Superior temporal gyrus (tissue), 1 donor: Measurements from ENCODE around the gene ADRA2C.

Experiments
- DNase-seq: peaks from one replicate; pipeline ENCODE4 v3.0.0-alpha.2; 2016; ENCODE audit errors: extremely low spot score

ADRA2C gene

DNA sequence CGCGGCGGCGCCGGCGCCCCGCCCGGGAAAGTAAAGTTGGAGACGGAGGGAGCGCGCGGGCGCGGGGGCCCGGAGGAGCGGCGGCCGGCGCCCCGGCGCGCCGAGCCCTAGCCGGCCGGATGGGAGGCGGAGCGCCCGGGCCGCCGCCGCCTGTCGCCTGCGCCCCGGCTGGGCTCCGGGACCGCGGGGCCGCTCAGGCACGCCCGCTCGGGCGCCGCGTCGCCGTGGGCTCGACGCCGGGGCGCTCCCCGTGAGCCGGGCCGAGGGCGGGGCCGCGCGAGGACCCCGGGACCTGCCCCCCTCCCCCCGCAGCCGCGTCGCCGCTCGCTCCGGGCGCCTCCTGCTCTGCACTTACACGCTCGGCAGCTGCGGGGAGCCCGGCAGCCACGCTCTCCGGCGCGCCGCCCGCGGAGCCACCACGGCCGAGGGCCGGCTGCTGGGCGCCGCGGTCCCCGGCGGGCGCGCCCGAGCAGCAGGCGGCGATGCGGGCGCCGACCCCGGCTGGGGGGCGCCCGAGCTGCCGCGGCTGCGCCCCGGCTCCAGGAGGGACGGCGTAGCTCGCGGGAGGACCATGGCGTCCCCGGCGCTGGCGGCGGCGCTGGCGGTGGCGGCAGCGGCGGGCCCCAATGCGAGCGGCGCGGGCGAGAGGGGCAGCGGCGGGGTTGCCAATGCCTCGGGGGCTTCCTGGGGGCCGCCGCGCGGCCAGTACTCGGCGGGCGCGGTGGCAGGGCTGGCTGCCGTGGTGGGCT is at the start of gene ADRA2C:
TSS of gene ADRA2C (plus strand) at position 350 of the 749 bp plus-strand sequence. CDS start at position 572, 222 bp downstream.
- no peak for DNase-seq

- DNase-seq, result no peak
These were observed 49.5 kb upstream of the ADRA2C start for GRCh38 chr4:3716631-3717235.

- DNase-seq, result no peak
These were observed 48.9 kb upstream of the ADRA2C start for GRCh38 chr4:3717241-3717640.

GRCh38 chr4:3718462-3718861 is 47.7 kb upstream of the ADRA2C start:
- DNase-seq, result no peak

DNA sequence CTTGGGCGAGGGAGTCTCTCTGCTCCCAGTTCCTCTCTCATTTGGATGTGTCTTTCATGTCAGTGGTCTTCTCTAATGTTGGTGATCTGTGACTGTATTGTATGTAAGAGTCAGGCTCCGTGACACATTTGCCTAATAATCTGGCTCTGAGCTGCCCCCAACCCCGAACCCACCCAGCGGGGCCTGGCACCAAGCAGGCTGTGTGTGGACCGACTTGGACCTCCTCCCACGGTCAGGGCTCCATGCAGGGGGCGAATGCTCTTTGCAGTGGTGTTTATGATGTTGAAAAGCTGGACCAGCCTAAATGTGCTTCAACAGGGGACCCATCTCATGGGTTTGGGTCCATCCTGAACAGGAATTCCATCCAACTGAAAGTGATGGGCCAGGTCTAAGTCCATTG is 47.0 kb upstream of the ADRA2C start:
- DNase-seq, result no peak

GRCh38 chr4:3719836-3720235 is 46.3 kb upstream of the ADRA2C start:
- no peak for DNase-seq

GRCh38 chr4:3720466-3720865 is 45.7 kb upstream of the ADRA2C start:
- DNase-seq, result no peak

DNA sequence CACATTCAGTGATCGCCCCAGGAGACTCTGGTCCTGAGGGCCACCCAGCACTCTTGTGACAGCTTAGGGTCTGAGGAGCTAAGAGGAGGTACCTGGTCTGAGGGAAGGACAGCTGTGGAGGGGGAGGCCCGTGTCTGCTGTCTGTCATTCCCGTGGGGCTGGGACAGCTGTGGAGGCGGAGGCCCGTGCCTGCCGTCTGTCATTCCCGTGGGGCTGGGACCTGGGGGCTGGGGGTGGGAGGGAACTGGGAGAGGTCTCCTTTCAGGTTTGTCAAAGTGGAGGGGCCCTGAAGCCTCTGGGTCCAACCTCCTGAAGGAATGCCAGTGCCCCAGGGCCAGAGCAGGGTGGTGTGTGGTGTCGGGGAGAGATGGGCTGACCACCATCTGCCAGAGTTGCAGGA is 45.0 kb upstream of the ADRA2C start:
- DNase-seq, result no peak

DNA sequence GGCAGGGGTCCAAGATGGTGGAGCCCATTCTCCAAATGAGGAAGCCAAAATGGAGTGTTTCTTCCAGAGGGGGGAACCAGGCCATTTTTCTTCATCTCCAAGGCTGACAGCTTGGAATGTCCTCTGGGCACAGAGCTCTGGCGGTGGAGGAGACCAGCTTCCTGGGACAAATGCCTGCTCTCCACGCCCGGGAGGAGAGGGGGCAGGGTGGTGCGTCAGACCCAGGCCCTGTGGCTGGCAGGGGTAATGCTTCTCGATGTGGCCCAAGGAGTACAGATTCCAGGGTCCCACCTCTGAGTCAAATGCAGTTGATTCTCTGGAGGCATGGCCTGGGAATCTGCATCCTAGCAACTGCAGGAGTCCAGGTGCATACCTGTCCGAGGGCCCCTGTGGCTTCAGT is 44.6 kb upstream of the ADRA2C start:
- DNase-seq, result no peak

- DNase-seq, result no peak
These were observed 43.5 kb upstream of the ADRA2C start for GRCh38 chr4:3722446-3723231.

GRCh38 chr4:3723232-3723642 is 42.9 kb upstream of the ADRA2C start:
- no peak for DNase-seq

DNA sequence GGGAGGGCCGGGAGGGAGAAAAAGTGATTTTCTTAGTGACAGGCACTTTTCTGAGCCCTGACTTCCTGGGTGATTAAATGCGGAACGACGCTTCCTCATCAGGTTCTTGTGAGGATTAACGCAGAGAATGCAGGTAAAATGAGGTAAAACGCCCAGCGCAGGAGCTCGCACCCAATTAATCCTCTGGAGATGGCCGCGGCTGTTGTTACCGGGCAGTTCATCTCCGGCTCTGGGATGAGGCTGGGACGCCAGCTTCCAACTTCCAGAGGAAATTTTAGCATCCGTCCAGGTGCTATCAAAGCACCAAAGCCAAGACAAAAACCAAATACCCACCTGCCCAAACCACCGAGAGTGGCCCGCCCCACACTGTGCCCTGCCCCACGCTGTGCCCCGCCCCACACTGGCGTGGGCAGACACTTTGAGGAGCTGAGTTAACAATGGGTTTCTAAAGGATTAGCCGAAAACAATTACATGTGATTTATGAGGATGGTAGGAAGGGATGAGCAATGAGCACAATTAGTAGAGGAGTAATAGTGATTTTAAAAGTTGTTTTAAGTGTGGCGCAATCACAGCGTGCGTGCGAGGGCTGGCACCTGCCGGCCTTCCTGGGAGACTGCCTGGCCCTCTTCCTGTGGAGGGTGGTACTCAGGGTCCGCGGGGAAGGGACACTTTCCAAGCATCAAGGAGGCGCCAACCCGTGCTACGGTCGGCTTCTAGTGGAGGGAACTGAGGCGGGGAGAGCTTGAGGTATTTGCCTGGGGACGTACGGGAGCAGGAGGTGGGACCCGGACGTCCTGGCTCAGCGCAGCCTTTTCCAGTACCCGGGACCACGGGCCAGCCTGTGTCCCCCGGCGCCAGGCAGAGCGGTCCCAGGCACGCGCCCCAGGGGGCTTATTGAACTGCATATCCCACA is 41.6 kb upstream of the ADRA2C start:
- no peak for DNase-seq

DNA sequence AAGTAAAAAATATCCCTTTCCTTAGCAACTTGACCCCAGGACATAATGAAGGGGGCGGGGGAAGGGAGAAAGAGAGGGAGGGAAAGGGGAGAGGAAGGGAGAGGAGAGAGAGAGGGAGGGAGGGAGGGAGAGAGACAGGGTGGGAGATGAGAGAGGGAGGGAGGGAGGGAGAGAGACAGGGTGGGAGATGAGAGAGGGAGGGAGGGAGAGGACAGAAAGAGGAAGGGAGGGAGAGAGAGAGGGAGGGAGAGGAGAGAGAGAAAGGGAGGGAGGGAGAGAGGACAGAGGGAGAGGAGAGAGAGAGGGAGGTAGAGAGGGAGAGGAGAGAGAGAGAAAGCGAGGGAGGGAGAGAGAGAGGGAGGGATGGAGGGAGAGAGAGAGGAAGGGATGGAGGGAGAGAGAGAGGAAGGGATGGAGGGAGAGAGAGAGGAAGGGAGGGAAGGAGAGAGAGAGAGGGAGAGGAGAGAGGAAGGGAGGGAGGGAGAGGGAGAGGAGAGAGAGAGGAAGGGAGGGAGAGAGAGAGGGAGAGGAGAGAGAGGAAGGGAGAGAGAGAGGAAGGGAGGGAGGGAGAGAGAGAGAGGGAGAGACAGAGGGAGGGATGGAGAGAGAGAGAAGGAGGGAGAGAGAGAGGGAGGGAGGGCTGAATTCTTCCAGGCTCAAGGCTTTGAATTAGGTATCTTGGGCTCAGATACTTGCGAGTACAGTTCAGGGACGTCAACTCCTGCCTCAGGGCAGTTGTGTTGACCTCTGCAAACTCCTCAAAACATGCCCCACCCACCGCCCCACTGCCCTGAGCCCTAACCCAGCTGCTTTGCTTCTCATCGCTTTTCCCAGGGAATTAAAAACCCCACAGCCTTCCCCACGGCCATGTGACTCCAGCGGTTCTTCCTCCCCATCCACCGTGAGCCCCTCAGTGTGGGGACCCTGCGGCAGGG is 40.0 kb upstream of the ADRA2C start:
- DNase-seq, result no peak

DNA sequence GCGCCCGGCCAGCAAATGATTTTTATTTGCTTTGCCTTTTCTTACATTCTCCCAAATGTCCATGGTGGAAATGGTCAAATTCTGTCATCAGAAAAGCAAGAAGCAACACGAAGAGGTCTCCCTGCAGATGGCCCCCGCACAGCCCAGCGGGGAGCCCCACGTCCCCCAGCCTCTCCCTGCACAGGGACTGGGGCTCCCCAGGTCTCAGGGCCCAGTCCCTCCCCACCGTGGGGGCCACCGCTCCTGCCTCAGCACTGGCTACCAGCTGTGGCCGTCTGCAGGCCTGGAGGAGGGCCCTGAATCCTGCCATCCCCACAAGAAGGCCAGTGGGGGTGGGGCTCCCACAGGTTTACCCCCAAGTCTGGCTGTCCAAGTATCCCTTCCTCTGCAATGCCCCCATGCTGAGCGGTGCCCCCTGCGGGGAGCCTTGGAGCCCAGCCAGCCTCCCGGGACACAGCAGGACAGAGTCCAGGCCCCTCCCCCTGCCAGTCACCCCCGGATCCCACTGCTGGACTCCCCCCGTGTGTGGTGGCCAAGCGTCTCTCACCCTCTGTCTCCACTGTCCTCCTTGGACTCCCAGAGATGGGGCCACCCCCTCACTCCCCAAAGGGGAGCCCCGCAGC is 38.2 kb upstream of the ADRA2C start:
- DNase-seq, result no peak

DNA sequence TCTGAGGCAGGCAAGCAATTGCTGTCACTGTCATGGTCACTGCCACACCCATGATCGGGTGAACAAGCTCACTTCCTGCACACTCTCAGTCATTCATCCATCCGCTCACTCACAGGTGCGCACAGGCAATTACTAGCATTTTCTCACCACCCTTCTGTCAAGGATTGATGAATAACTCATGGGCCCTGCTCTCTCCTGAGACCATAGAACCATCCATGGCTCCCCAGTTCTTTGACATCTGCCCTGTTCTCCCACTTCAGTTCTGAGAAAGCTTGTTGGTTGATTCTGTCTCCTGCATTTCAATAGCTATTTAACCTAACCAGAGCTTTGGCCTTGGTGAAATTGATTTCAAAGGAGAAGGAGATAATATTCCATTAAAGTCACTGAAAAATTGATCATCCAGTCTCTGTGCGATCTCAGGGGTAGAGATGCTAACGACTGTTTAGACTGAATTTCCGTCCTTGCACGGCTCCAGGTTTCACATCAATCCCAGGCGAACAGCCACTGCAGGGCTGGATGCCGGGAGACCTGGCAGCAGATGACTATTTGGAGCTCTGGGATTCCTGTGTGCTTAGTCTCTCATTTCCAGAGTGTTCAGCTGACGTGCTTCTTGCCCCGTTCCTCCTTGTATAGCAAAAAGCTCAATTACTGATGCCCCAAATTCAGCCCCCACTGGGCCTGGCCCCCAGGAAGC is 36.9 kb upstream of the ADRA2C start:
- DNase-seq, result no peak

DNA sequence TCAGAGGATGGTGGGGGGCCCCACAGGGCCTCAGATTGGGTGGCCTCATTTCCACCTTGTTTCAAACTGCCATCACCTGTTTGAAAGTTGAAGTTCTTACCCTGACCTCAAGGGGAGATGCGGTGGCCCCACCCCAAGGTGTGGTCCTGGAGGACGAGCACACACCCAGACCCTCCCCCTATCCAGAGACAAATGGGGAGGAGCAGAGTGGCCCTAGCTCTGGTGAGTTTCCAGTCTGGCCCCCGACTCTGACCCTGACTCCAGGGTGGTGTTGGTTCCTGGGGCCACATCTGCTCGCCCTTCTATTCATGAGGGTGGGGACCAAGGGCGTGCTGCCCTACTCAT is 36.3 kb upstream of the ADRA2C start:
- no peak for DNase-seq

GRCh38 chr4:3730422-3731190 is 35.6 kb upstream of the ADRA2C start:
- no peak for DNase-seq

DNA sequence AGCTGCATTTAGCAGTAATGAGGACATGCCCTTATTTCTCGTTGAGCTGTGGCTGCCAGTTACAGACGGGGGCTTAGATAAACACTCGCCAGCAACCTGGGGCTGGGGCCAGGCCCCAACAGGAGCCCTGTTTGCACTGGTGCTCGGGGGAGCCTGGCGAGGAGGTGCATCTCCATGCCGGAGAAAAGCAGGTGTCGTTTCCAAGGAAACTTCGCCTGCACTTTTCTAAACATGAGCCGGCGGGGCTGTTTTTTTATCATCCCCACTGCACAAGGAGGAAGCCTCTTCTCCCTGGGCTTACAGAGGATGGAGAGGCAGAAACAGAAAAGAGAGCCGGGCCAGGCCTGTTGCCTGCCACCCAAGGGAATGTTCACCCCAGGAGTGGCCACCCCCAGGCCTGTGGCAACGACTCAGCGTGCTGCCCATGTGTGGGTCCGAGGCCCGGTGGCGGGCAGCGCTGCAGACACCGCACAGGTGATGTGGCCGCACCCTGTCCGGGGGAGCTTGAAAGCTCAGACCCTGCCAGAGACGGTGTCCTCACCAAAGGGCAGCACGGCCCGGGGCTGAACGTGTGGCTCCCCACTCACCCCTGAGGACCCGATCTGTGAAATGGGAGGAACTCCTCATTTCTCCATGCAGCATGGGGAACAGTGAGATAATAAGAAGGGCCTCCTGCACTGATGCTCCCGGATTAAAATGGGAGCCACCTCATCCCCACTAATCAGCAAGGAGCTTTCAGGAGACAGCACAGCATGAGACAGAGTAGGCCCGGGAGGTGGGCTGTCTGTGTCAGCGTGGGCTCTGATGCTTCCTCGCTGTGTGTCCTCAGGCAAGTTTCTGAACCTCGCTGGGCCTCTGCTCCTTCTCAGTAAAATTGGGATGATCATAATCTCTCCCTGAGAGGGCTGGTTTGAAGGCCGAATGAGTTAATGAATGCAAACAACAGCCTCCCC is 33.8 kb upstream of the ADRA2C start:
- DNase-seq, result no peak
